ENCODE measurements around the gene SAMD7.

Gene SAMD7

GRCh38 chr3:169966951-169967915 is 55.9 kb downstream of the SAMD7 start:
- peak; percentile 41 for DNase-seq

GRCh38 chr3:169968224-169968885 is 57.0 kb downstream of the SAMD7 start:
- DNase-seq = no peak

GRCh38 chr3:169969174-169970095 is 58.1 kb downstream of the SAMD7 start:
- DNase-seq = no peak

DNA sequence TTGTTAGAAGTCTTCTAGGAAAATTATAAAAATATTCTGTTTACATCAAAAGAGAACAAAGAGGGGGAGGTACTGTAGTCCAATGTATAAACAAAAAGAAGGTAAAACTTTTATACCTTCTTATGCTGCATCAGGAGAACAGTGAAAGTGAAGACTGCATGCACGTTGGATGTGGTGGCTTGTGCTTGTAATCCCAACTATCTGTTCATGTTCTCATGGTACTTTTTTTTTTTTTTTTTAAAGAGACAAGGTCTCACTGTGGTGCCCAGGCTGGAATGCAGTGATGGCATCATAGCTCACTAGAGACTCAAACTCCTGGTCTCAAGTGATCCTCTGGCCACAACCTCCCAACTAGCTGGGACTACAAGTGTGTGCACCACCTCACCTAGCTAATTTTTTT is 59.5 kb downstream of the SAMD7 start:
- no peak for DNase-seq

- DNase-seq = no peak
Measured at GRCh38 chr3:169971522-169971921, 60.1 kb downstream of the SAMD7 start.

DNA sequence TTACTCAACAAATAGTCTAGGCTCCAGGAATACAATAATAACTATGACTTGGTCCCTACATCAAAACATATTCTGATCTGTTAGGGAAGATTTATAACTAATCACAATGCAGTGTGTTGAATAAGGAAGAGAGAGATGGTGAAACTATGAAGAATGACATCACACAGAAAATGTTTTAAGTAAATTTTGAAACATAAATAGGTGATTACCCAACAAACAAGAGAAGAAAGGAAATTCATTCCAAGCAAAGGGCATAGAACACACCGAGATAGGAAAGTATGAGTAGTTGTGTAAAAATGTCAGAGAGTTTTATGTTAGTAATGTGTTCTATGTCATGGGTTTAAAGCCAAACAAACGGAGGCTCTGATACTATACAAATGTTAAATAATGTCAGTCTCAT is 68.7 kb downstream of the SAMD7 start:
- DNase-seq = no peak

DNA sequence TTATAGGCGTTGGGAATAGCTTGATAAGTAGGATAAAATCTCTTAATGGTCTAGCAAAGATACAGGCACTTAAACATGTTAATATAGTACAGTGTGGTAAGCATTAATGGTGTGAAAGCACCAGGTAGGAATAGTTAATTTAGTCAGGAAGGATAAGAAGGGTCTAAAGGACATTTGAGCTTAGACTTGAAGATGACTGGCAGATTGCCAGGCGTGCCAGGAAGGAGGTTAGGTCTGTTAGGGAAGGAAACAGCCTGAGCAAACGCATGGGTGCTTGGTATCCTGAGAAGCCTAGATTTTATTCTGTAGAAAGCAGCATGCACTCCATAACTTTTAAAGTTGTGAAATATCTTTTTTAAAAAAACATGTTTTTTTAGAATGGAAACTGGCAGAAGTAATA is 72.9 kb downstream of the SAMD7 start:
- no peak for DNase-seq
